Trophoblast cell (in vitro differentiated cells and primary cell): Measurements from ENCODE around the gene ZNF576.
A peak's percentile ranks its signal among the peaks of the same experiment; 100 is the strongest.

Source experiments
- DNase-seq, 2 donors: peaks; one replicate each; pipeline ENCODE4 v3.0.0-alpha.2; 2016
- H2AFZ ChIP-seq: 2 replicates; pipeline ENCODE4 v1.6.1; 2013; ENCODE audit warnings: low read length, moderate library complexity, mild to moderate bottlenecking; ENCODE audit not compliant: insufficient read depth, poor library complexity
- H2AK5ac ChIP-seq: 2 replicates; pipeline ENCODE4 v1.6.1; 2013; ENCODE audit warnings: mild to moderate bottlenecking, low read length
- H2BK120ac ChIP-seq: 2 replicates; pipeline ENCODE4 v1.6.1; 2013; ENCODE audit warnings: low read length, mild to moderate bottlenecking, moderate library complexity; ENCODE audit not compliant: insufficient read depth, poor library complexity
- H2BK12ac ChIP-seq: 2 replicates; pipeline ENCODE4 v1.6.1; 2013; ENCODE audit warnings: mild to moderate bottlenecking, low read length, moderate library complexity
- H2BK5ac ChIP-seq: 2 replicates; pipeline ENCODE4 v1.6.1; 2013; ENCODE audit warnings: low read length, low read depth, moderate library complexity, mild to moderate bottlenecking; ENCODE audit not compliant: poor library complexity
- H3K14ac ChIP-seq: 2 replicates; pipeline ENCODE4 v1.6.1; 2013; ENCODE audit warnings: mild to moderate bottlenecking, low read length
- H3K18ac ChIP-seq: 2 replicates; pipeline ENCODE4 v1.6.1; 2013; ENCODE audit warnings: mild to moderate bottlenecking, low read length
- H3K23ac ChIP-seq: 2 replicates; pipeline ENCODE4 v1.6.1; 2013; ENCODE audit warnings: low read length
- H3K27ac ChIP-seq: 2 replicates; pipeline ENCODE4 v1.5.1; 2013; ENCODE audit warnings: low read depth, mild to moderate bottlenecking, inconsistent platforms, low read length, moderate library complexity
- H3K27me3 ChIP-seq: 2 replicates; pipeline ENCODE4 v1.6.1; 2013; ENCODE audit warnings: inconsistent platforms, mild to moderate bottlenecking, low read length, moderate library complexity; ENCODE audit not compliant: insufficient read depth
- H3K36me3 ChIP-seq, 2 experiments: 1 replicate in 1 of 2; 2 replicates in 1 of 2; pipeline ENCODE4 v1.6.1; 2013; ENCODE audit warnings: low read length in 2 of 2, mild to moderate bottlenecking in 2 of 2, moderate library complexity in 1 of 2; ENCODE audit not compliant: insufficient read depth in 2 of 2, control insufficient read depth in 1 of 2
- H3K4ac ChIP-seq: 2 replicates; pipeline ENCODE4 v1.6.1; 2013; ENCODE audit warnings: low read depth, mild to moderate bottlenecking, low read length, moderate library complexity
- H3K4me1 ChIP-seq, 2 experiments: 1 replicate in 1 of 2; 2 replicates in 1 of 2; pipeline ENCODE4 v1.6.1; 2013; ENCODE audit warnings: low read length in 2 of 2, mild to moderate bottlenecking in 2 of 2, moderate library complexity in 1 of 2; ENCODE audit not compliant: insufficient read depth in 2 of 2, control insufficient read depth in 1 of 2
- H3K4me2 ChIP-seq: 2 replicates; pipeline ENCODE4 v1.6.1; 2013; ENCODE audit warnings: inconsistent platforms, mild to moderate bottlenecking, low read length, moderate library complexity
- H3K4me3 ChIP-seq: 2 replicates; pipeline ENCODE4 v1.5.1; 2013; ENCODE audit warnings: mild to moderate bottlenecking, low read depth, low read length, inconsistent platforms
- H3K79me1 ChIP-seq: one replicate; pipeline ENCODE4 v1.6.1; 2013; ENCODE audit warnings: low read length
- H3K79me2 ChIP-seq: 2 replicates; pipeline ENCODE4 v1.6.1; 2013; ENCODE audit warnings: low read length, mild to moderate bottlenecking; ENCODE audit not compliant: control insufficient read depth, insufficient read depth, poor library complexity
- H3K9ac ChIP-seq: 2 replicates; pipeline ENCODE4 v1.6.1; 2013; ENCODE audit warnings: mild to moderate bottlenecking, low read length
- H3K9me3 ChIP-seq: 2 replicates; pipeline ENCODE4 v1.6.1; 2013; ENCODE audit warnings: low read depth, mild to moderate bottlenecking, control low read depth, inconsistent platforms, low read length; ENCODE audit not compliant: insufficient read depth
- H4K12ac ChIP-seq: 2 replicates; pipeline ENCODE4 v1.6.1; 2013; ENCODE audit warnings: low read depth, mild to moderate bottlenecking, low read length, moderate library complexity
- H4K8ac ChIP-seq: 2 replicates; pipeline ENCODE4 v1.6.1; 2013; ENCODE audit warnings: low read depth, mild to moderate bottlenecking, low read length, moderate library complexity
- H4K91ac ChIP-seq: one replicate; pipeline ENCODE4 v1.6.1; 2013; ENCODE audit warnings: low read depth, mild to moderate bottlenecking, low read length, moderate library complexity
- WGBS: extraction: QIAGEN DNeasy Blood & Tissue Kit; methylation state at CpG from one replicate; pipeline ENCODE4 v1.1.7; 2013; ENCODE audit warnings: missing lambda C conversion rate; ENCODE audit not compliant: insufficient read length, insufficient coverage; ENCODE audit errors: extremely low coverage; 5-methylcytosine and 5-hydroxymethylcytosine counted together

The ZNF576 gene

DNA sequence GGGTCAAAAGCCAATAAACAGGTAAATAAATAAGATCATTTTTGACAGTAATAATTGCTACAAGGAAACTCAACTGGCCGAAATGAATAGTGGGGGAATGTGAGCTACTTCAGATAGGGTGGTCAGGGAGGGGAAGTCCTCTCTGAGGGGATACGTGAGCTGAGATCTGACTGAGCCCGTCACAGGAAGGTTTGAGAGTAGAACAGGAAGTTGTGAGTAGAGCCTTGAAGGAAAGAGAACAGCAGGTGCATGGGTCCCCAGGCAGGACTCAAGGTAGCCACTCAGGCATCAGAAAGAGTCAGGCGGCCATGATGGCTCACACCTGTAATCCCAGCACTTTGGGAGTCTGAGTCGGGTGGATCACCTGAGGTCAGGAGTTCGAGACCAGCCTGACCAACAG, 6.7 kb upstream of the ZNF576 start:
- Histone ChIP-seq H2BK12ac (no peak overlapping the region), H3K23ac (no peak overlapping the region), H3K4ac (no peak overlapping the region), H3K79me2 (peaks cover under 1% of the 10 kb centered on the region), H3K4me3 (no peak overlapping the region), H3K18ac (no peak overlapping the region), H2AK5ac (no peak overlapping the region), H3K4me2 (no peak overlapping the region), H3K79me1 (no peaks in the 10 kb centered on the region), H2BK5ac (no peak overlapping the region), H2BK120ac (no peak overlapping the region), H2AFZ (no peak overlapping the region), H3K14ac (no peak overlapping the region), H3K27me3 (no peaks in the 10 kb centered on the region), H3K9ac (no peak overlapping the region), H3K4me1 (peaks cover 0 to 1% of the 10 kb centered on the region in 2 experiments), H3K36me3 (peaks cover 37 to 60% of the 10 kb centered on the region in 2 experiments), H4K91ac (no peak overlapping the region), H4K12ac (no peak overlapping the region), H3K9me3 (peaks cover 5% of the 10 kb centered on the region), H4K8ac (no peak overlapping the region), H3K27ac (no peak overlapping the region)
- DNase-seq = no peak
- WGBS = no CpG with 5 or more reads among the region's 6 CpGs

GRCh38 chr19:43591904-43592772, 4.3 kb upstream of the ZNF576 start:
- H4K91ac ChIP-seq = no peak overlapping the region
- peaks cover 13% of the 10 kb centered on the region for H3K79me1 ChIP-seq
- no peak overlapping the region for H2BK5ac ChIP-seq
- peaks cover 6 to 7% of the 10 kb centered on the region in 2 experiments for H3K4me1 ChIP-seq
- no peak overlapping the region for H2BK12ac ChIP-seq
- WGBS = no CpG with 5 or more reads among the region's 63 CpGs
- no peak overlapping the region for H2AK5ac ChIP-seq
- H3K23ac ChIP-seq = no peak overlapping the region
- H4K8ac ChIP-seq = no peak overlapping the region
- H2BK120ac ChIP-seq = no peak overlapping the region
- no peak overlapping the region for H3K27ac ChIP-seq
- H3K18ac ChIP-seq = no peak overlapping the region
- H2AFZ ChIP-seq = no peak overlapping the region
- DNase-seq = no peak
- no peak overlapping the region for H4K12ac ChIP-seq
- H3K36me3 ChIP-seq = peaks cover 37 to 51% of the 10 kb centered on the region in 2 experiments
- H3K79me2 ChIP-seq = peaks cover 9% of the 10 kb centered on the region
- H3K9ac ChIP-seq = no peak overlapping the region
- H3K27me3 ChIP-seq = no peaks in the 10 kb centered on the region
- H3K4me3 ChIP-seq = no peak overlapping the region
- peaks cover 3% of the 10 kb centered on the region for H3K9me3 ChIP-seq
- H3K4ac ChIP-seq = no peak overlapping the region
- no peak overlapping the region for H3K14ac ChIP-seq
- no peak overlapping the region for H3K4me2 ChIP-seq

- Histone ChIP-seq H3K18ac (no peak overlapping the region), H4K8ac (no peak overlapping the region), H3K27me3 (no peaks in the 10 kb centered on the region), H3K9me3 (peaks cover 3% of the 10 kb centered on the region), H3K4ac (no peak overlapping the region), H3K27ac (no peak overlapping the region), H3K4me1 (peaks cover 9 to 12% of the 10 kb centered on the region in 2 experiments), H2BK12ac (no peak overlapping the region), H3K23ac (no peak overlapping the region), H3K79me2 (peaks cover 9% of the 10 kb centered on the region), H3K79me1 (peaks cover 13% of the 10 kb centered on the region), H3K4me2 (no peak overlapping the region), H3K36me3 (peaks cover 37 to 51% of the 10 kb centered on the region in 2 experiments), H2AK5ac (no peak overlapping the region), H4K12ac (no peak overlapping the region), H2BK120ac (no peak overlapping the region), H3K9ac (no peak overlapping the region), H3K4me3 (no peak overlapping the region), H2BK5ac (no peak overlapping the region), H2AFZ (no peak overlapping the region), H4K91ac (no peak overlapping the region), H3K14ac (no peak overlapping the region)
- no peak for DNase-seq
- no CpG with 5 or more reads among the region's 37 CpGs for WGBS
Observed at GRCh38 chr19:43592800-43593350, 3.5 kb upstream of the ZNF576 start.

GRCh38 chr19:43594081-43594697, 2.2 kb upstream of the ZNF576 start:
- peak overlapping the region; percentile 43 for H3K4ac ChIP-seq
- no peak overlapping the region for H3K18ac ChIP-seq
- no peak overlapping the region for H4K8ac ChIP-seq
- peaks cover 3% of the 10 kb centered on the region for H3K9me3 ChIP-seq
- no peak overlapping the region for H2BK5ac ChIP-seq
- H3K4me2 ChIP-seq = peak overlapping the region; percentile 84
- H3K23ac ChIP-seq = no peak overlapping the region
- WGBS = no CpG with 5 or more reads among the region's 10 CpGs
- H2AFZ ChIP-seq = no peak overlapping the region
- DNase-seq = no peak
- H4K12ac ChIP-seq = no peak overlapping the region
- peaks cover 9% of the 10 kb centered on the region for H3K79me2 ChIP-seq
- H2AK5ac ChIP-seq = no peak overlapping the region
- H3K4me3 ChIP-seq = no peak overlapping the region
- H3K27me3 ChIP-seq = no peaks in the 10 kb centered on the region
- H3K27ac ChIP-seq = no peak overlapping the region
- no peak overlapping the region for H3K9ac ChIP-seq
- H4K91ac ChIP-seq = no peak overlapping the region
- H2BK12ac ChIP-seq = no peak overlapping the region
- H3K4me1 ChIP-seq = peaks cover 9 to 12% of the 10 kb centered on the region in 2 experiments
- peaks cover 13% of the 10 kb centered on the region for H3K79me1 ChIP-seq
- H3K36me3 ChIP-seq = peaks cover 45 to 56% of the 10 kb centered on the region in 2 experiments
- no peak overlapping the region for H3K14ac ChIP-seq
- H2BK120ac ChIP-seq = no peak overlapping the region
